HG02678 (cell line): ENCODE measurements around the gene ARSG.
"Not testable (repeated sequence)": the region's sequence is repeated elsewhere in the genome, so short reads cannot be mapped to it uniquely, and the experiment has no call there.

ENCODE experiments used
- ATAC-seq: cut with Tn5 transposase; IDR thresholded peaks from one replicate; pipeline ENCODE4 v1.9.1; 2021; ENCODE audit warnings: mild to moderate bottlenecking, moderate library complexity; ENCODE audit not compliant: unreplicated experiment

The ARSG gene

GRCh38 chr17:68327823-68328557, 36.7 kb downstream of the ARSG start:
- no peak for ATAC-seq

GRCh38 chr17:68328676-68329075, 37.4 kb downstream of the ARSG start:
- ATAC-seq = no peak

GRCh38 chr17:68329331-68329730, 38.0 kb downstream of the ARSG start:
- no peak for ATAC-seq

GRCh38 chr17:68331932-68332331, 40.6 kb downstream of the ARSG start:
- not testable (repeated sequence) for ATAC-seq

GRCh38 chr17:68334393-68334792, 43.1 kb downstream of the ARSG start:
- ATAC-seq = no peak

- ATAC-seq = no peak
Observed at GRCh38 chr17:68341482-68341881, 50.2 kb downstream of the ARSG start.

GRCh38 chr17:68343976-68344375, 52.7 kb downstream of the ARSG start:
- no peak for ATAC-seq

GRCh38 chr17:68344701-68345136, 53.4 kb downstream of the ARSG start:
- ATAC-seq = no peak

GRCh38 chr17:68346448-68346847, 55.2 kb downstream of the ARSG start:
- peak; percentile 86 for ATAC-seq

GRCh38 chr17:68347380-68347779, 56.1 kb downstream of the ARSG start:
- ATAC-seq = no peak

- peak; percentile 35 for ATAC-seq
Observed at GRCh38 chr17:68349157-68349556, 57.9 kb downstream of the ARSG start.

GRCh38 chr17:68351395-68351794, 60.1 kb downstream of the ARSG start:
- no peak for ATAC-seq

GRCh38 chr17:68352041-68352440, 60.7 kb downstream of the ARSG start:
- ATAC-seq = no peak

GRCh38 chr17:68352671-68353070, 61.4 kb downstream of the ARSG start:
- not testable (repeated sequence) for ATAC-seq

GRCh38 chr17:68353111-68353521, 61.8 kb downstream of the ARSG start:
- no peak for ATAC-seq

GRCh38 chr17:68354311-68354710, 63.0 kb downstream of the ARSG start:
- not testable (repeated sequence) for ATAC-seq

GRCh38 chr17:68355108-68355507, 63.8 kb downstream of the ARSG start:
- not testable (repeated sequence) for ATAC-seq

GRCh38 chr17:68356520-68356919, 65.2 kb downstream of the ARSG start:
- ATAC-seq = peak; percentile 82

GRCh38 chr17:68356949-68357455, 65.7 kb downstream of the ARSG start:
- no peak for ATAC-seq

GRCh38 chr17:68357886-68358285, 66.6 kb downstream of the ARSG start:
- no peak for ATAC-seq

GRCh38 chr17:68359791-68360535, 68.7 kb downstream of the ARSG start:
- ATAC-seq = no peak

GRCh38 chr17:68365469-68365868, 74.2 kb downstream of the ARSG start:
- ATAC-seq = no peak
